K562 (cell line): ENCODE results near the gene C1QTNF6. TPM values are rescaled to one million over a fixed set of nuclear protein-coding genes. Genes with fewer than 3 reads are reported as not detected.

Experiments used
- ATF2 ChIP-seq: sonication (generic); formaldehyde crosslinking; IDR thresholded peaks from 2 replicates; pipeline ENCODE4 v1.8.1; 2022; ENCODE audit warnings: missing genetic modification reagents
- CEBPZ ChIP-seq: fragments of 150-350 bp; IDR thresholded peaks from 2 replicates; pipeline ENCODE4 v1.6.1; 2014; ENCODE audit warnings: low read depth, mild to moderate bottlenecking, low read length, borderline replicate concordance
- CREB3 ChIP-seq: fragments of 450-650 bp; conservative IDR thresholded peaks from 2 replicates; pipeline ENCODE4 v1.6.1; 2016; ENCODE audit warnings: missing genetic modification characterization, low read depth, mild to moderate bottlenecking, missing compliant biosample characterization, moderate library complexity
- IFI16 ChIP-seq: fragments of 250-450 bp; sonication (Bioruptor Pico); IDR thresholded peaks from 2 replicates; pipeline ENCODE4 v2.1.2; 2022; ENCODE audit warnings: mild to moderate bottlenecking, inconsistent platforms
- MBD1 ChIP-seq: fragments of 250-450 bp; sonication (Bioruptor Pico); IDR thresholded peaks from 2 replicates; pipeline ENCODE4 v1.8.0; 2022; ENCODE audit warnings: inconsistent platforms
- POLR2H ChIP-seq: IDR thresholded peaks from 2 replicates; pipeline ENCODE4 v1.6.1; 2016; ENCODE audit warnings: missing genetic modification characterization, low read depth, mild to moderate bottlenecking, control low read depth, missing compliant biosample characterization, moderate library complexity
- RFX5 ChIP-seq: IDR thresholded peaks from 2 replicates; pipeline ENCODE4 v1.6.1; 2011; ENCODE audit warnings: low read depth, mild to moderate bottlenecking, improper control_type of control experiment, low read length
- SLC30A9 ChIP-seq: fragments of 250-450 bp; sonication (Bioruptor Pico); IDR thresholded peaks from 2 replicates; pipeline ENCODE4 v1.8.0; 2022; ENCODE audit warnings: mild to moderate bottlenecking, moderate library complexity
- STAG1 ChIP-seq: sonication (generic); formaldehyde crosslinking; IDR thresholded peaks from 2 replicates; pipeline ENCODE4 v1.5.0; 2020; ENCODE audit warnings: missing genetic modification reagents, borderline replicate concordance
- ZBTB17 ChIP-seq: fragments of 450-650 bp; formaldehyde crosslinking; IDR thresholded peaks from 2 replicates; pipeline ENCODE4 v1.4.0; 2020; ENCODE audit warnings: mild to moderate bottlenecking
- ZNF384 ChIP-seq: IDR thresholded peaks from 2 replicates; pipeline ENCODE4 v1.6.1; 2012; ENCODE audit warnings: low read depth, low read length, improper control_type of control experiment
- polyA plus RNA-seq, 8 experiments: library from polyadenylated mRNA; depleted of rRNA in 4 of 8; stranded (reverse) in 5 of 8; unstranded in 3 of 8; fragments of >200 nt; fragmentation: Nextera tagmentation in 2 of 8; fragmentation: Illumina TruSeq in 1 of 8; extraction: Ambion mirVana in 2 of 8; extraction: Trizol in 1 of 8; gene quantifications; 2 replicates each; pipeline versions ENCODE4 v1.2.1 to v1.2.3, GENCODE V29; 2011 to 2014; ENCODE audit warnings: inconsistent platforms in 1 of 8, missing spikeins in 1 of 8
- total RNA-seq, 7 experiments: library from RNA; depleted of rRNA in 6 of 7; stranded (reverse); fragments of >200 nt in 6 of 7; fragmentation: Illumina TruSeq in 2 of 7; extraction: Trizol in 2 of 7; gene quantifications; 2 replicates each; pipeline versions ENCODE4 v1.2.1 to v1.2.3, GENCODE V29; 2011 to 2021; ENCODE audit warnings: low replicate concordance in 1 of 7
- TF ChIP-seq, protein P1 (sequence below): fragments of 250-450 bp; sonication (Bioruptor Pico); IDR thresholded peaks from 2 replicates; pipeline ENCODE4 v1.5.0; 2022; ENCODE audit warnings: mild to moderate bottlenecking

C1QTNF6 gene
- total and polyA plus RNA-seq, 9 of the 15 experiments (the other 6 are each of a cell fraction or from before 2014, with no cell fraction given) = 0.18 to 0.92 (median 0.55) TPM

DNA sequence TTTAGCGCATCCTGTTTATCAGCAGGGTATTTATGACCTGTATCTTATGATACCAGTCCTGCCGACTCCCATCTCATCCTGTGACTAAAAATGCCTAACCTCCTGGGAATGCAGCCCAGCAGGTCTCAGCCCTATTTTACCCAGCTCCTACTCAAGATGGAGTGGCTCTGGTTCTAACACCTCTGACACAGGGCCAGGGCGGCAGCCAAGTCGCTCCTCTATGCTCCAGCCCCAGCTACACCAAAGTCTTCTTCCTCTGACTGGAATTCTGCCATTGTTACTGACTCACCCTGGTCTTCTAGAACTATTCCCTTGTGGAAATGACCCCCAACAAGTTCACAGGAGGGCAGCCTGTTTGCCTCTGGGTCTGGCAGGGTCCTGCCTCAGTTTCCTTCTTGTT lies 7.9 kb upstream of the C1QTNF6 start (continued):
- TF ChIP-seq MBD1 (no peak), ZNF384 (no peak), SLC30A9 (CRISPR knock-in tag) (no peak), CEBPZ (no peak), POLR2H (no peak), ZBTB17 (CRISPR knock-in tag) (0 out of 2 replicates have a peak, but pooled peaks have one; percentile 43), RFX5 (no peak), IFI16 (no peak), ATF2 (CRISPR knock-in tag) (no peak), STAG1 (no peak), CREB3 (tag) (0 out of 2 replicates have a peak, but pooled peaks have one; percentile 37)
- TF ChIP-seq, protein P1, sequence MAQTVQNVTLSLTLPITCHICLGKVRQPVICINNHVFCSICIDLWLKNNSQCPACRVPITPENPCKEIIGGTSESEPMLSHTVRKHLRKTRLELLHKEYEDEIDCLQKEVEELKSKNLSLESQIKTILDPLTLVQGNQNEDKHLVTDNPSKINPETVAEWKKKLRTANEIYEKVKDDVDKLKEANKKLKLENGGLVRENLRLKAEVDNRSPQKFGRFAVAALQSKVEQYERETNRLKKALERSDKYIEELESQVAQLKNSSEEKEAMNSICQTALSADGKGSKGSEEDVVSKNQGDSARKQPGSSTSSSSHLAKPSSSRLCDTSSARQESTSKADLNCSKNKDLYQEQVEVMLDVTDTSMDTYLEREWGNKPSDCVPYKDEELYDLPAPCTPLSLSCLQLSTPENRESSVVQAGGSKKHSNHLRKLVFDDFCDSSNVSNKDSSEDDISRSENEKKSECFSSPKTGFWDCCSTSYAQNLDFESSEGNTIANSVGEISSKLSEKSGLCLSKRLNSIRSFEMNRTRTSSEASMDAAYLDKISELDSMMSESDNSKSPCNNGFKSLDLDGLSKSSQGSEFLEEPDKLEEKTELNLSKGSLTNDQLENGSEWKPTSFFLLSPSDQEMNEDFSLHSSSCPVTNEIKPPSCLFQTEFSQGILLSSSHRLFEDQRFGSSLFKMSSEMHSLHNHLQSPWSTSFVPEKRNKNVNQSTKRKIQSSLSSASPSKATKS (CRISPR knock-in tag) = no peak
- TF ChIP-seq, all 486 proteins: peak for 27
